HepG2 (cell line): ENCODE data around the gene C3orf18. TPM values are rescaled to one million over a fixed set of nuclear protein-coding genes. Genes with fewer than 3 reads are reported as not detected.

Experiments used
- ATAC-seq: fragments of 200-7000 bp; cut with Tn5 transposase; 3 replicates; pipeline ENCODE4 v1.9.1; 2020; ENCODE audit warnings: mild to moderate bottlenecking, moderate library complexity
- BruUV-seq: library from RNA; stranded (reverse); fragments of 400-500 nt; replicated peaks from 2 replicates; lab custom pipeline; 2021; lab: Mats Ljungman, UMichigan
- CTCF ChIA-PET: fragments of 300-600 bp; formaldehyde crosslinking; extraction: SDS; loops from one replicate; lab custom pipeline; 2021; ENCODE audit warnings: low total read pairs, inconsistent platforms, low intra/inter-chr PET ratio; lab: Yijun Ruan, JAX
- POLR2A ChIA-PET: fragments of 350-600 bp; sonication (Branson Sonifier 250); formaldehyde crosslinking; loops from one replicate; lab custom pipeline; 2020; ENCODE audit warnings: antibody characterized with exemption, inconsistent platforms; lab: Yijun Ruan, JAX
- DNase-seq: peaks from one replicate; pipeline ENCODE4 v3.0.0-alpha.2; 2015; ENCODE audit warnings: low spot score
- FAIRE-seq: peaks from 3 replicates; lab custom pipeline; 2011; peaks lifted over from hg19 to GRCh38; lab: Jason Lieb, UNC
- H2AFZ ChIP-seq: one replicate; pipeline ENCODE4 v1.6.1; 2011; ENCODE audit warnings: low read length, inconsistent platforms
- H3K27ac ChIP-seq: fragments of 300-600 bp; 3 replicates; pipeline ENCODE4 v1.8.0; 2011; ENCODE audit warnings: mixed run types, mild to moderate bottlenecking, mixed read lengths, low read length, inconsistent platforms; ENCODE audit not compliant: insufficient read depth; ENCODE audit errors: extremely low read length
- H3K27me3 ChIP-seq, 2 experiments: fragments of 200-600 bp in 1 of 2; 2 replicates in 1 of 2; 3 replicates in 1 of 2; pipeline versions ENCODE4 v1.6.0 to v1.8.0; 2011; ENCODE audit warnings: low read length in 2 of 2, mild to moderate bottlenecking in 2 of 2, moderate library complexity in 2 of 2, inconsistent platforms in 1 of 2; ENCODE audit not compliant: insufficient read depth in 2 of 2, control insufficient read depth in 1 of 2
- H3K36me3 ChIP-seq, 2 experiments: fragments of 200-600 bp in 1 of 2; replicated peaks in 1 of 2; 2 replicates in 1 of 2; 3 replicates in 1 of 2; pipeline versions ENCODE4 v1.5.1 to v1.8.0; 2011; ENCODE audit warnings: low read length in 2 of 2, inconsistent platforms in 1 of 2; ENCODE audit not compliant: insufficient read depth in 2 of 2, control insufficient read depth in 1 of 2
- H3K4me1 ChIP-seq: 2 replicates; pipeline ENCODE4 v1.5.1; 2012; ENCODE audit warnings: low read length, inconsistent platforms; ENCODE audit not compliant: insufficient read depth
- H3K4me2 ChIP-seq: 2 replicates; pipeline ENCODE4 v1.6.0; 2011; ENCODE audit warnings: low read depth, low read length, inconsistent platforms
- H3K4me3 ChIP-seq, 3 experiments: fragments of 200-600 bp in 1 of 3; sonication (generic), shearing (Covaris generic) in 1 of 3; replicated peaks in 1 of 3; 2 replicates each; pipeline ENCODE4 v1.5.1; 2011 to 2016; ENCODE audit warnings: low read length in 3 of 3, inconsistent platforms in 2 of 3, low read depth in 2 of 3, mild to moderate bottlenecking in 2 of 3, control low read depth in 1 of 3, mixed read lengths in 1 of 3; ENCODE audit not compliant: insufficient read depth in 1 of 3
- H3K79me2 ChIP-seq: one replicate; pipeline ENCODE4 v1.6.1; 2011; ENCODE audit warnings: low read length, inconsistent platforms; ENCODE audit not compliant: insufficient read depth
- H3K9ac ChIP-seq: 2 replicates; pipeline ENCODE4 v1.6.0; 2011; ENCODE audit warnings: mild to moderate bottlenecking, low read depth, low read length, inconsistent platforms; ENCODE audit not compliant: insufficient read depth
- H3K9me3 ChIP-seq: 2 replicates; pipeline ENCODE4 v1.5.1; 2012; ENCODE audit warnings: mild to moderate bottlenecking, low read length
- H4K20me1 ChIP-seq: 2 replicates; pipeline ENCODE4 v1.6.0; 2011; ENCODE audit warnings: inconsistent platforms, mild to moderate bottlenecking, low read length, moderate library complexity; ENCODE audit not compliant: insufficient read depth
- ESRRA ChIP-seq: sonication (generic); formaldehyde crosslinking; IDR thresholded peaks from 2 replicates; pipeline ENCODE4 v1.5.1; 2020; ENCODE audit warnings: mild to moderate bottlenecking, low read depth, missing genetic modification reagents
- HNF4A ChIP-seq: sonication (generic); formaldehyde crosslinking; IDR thresholded peaks from 2 replicates; pipeline ENCODE4 v1.4.0; 2020; ENCODE audit warnings: missing genetic modification reagents
- JUNB ChIP-seq: sonication (generic); formaldehyde crosslinking; IDR thresholded peaks from 2 replicates; pipeline ENCODE4 v1.8.0; 2022; ENCODE audit warnings: missing genetic modification reagents, mild to moderate bottlenecking, borderline replicate concordance
- LCORL ChIP-seq, 2 experiments: fragments of 450-650 bp in 1 of 2; sonication (generic) in 1 of 2; formaldehyde crosslinking in 1 of 2; IDR thresholded peaks; 2 replicates each; pipeline versions ENCODE4 v1.5.0 to v1.6.1; 2017 to 2020; ENCODE audit warnings: antibody characterized with exemption in 1 of 2, missing genetic modification reagents in 1 of 2
- MXI1 ChIP-seq: IDR thresholded peaks from 3 replicates; pipeline ENCODE4 v1.6.1; 2012; ENCODE audit warnings: low read depth, low read length, inconsistent platforms, borderline replicate concordance
- PAXIP1 ChIP-seq: sonication (generic); formaldehyde crosslinking; conservative IDR thresholded peaks from 2 replicates; pipeline ENCODE4 v1.4.0; 2020; ENCODE audit warnings: mild to moderate bottlenecking, missing genetic modification reagents, moderate library complexity
- RARA ChIP-seq: IDR thresholded peaks from 2 replicates; pipeline ENCODE4 v1.6.1; 2016; ENCODE audit warnings: missing genetic modification reagents, missing compliant biosample characterization
- SNAI1 ChIP-seq: sonication (generic); formaldehyde crosslinking; IDR thresholded peaks from 2 replicates; pipeline ENCODE4 v1.5.0; 2020; ENCODE audit warnings: mild to moderate bottlenecking, missing genetic modification reagents, borderline replicate concordance
- USF2 ChIP-seq, 2 experiments: sonication (generic) in 1 of 2; formaldehyde crosslinking in 1 of 2; IDR thresholded peaks; 2 replicates each; pipeline versions ENCODE4 v1.5.1 to v1.6.1; 2011 to 2020; ENCODE audit warnings: borderline replicate concordance in 1 of 2, low read depth in 1 of 2, low read length in 1 of 2, mild to moderate bottlenecking in 1 of 2, missing genetic modification reagents in 1 of 2, moderate library complexity in 1 of 2
- ZNF556 ChIP-seq: sonication (generic); formaldehyde crosslinking; IDR thresholded peaks from 2 replicates; pipeline ENCODE4 v1.4.0; 2020; ENCODE audit warnings: mild to moderate bottlenecking, missing genetic modification reagents, borderline replicate concordance
- ZNF607 ChIP-seq: sonication (generic); formaldehyde crosslinking; IDR thresholded peaks from 2 replicates; pipeline ENCODE4 v1.5.1; 2020; ENCODE audit warnings: missing genetic modification reagents, mild to moderate bottlenecking, borderline replicate concordance
- WGBS: methylation state at CpG from one replicate; pipeline ENCODE4 v1.1.6; 2017; ENCODE audit warnings: low lambda C conversion rate; 5-methylcytosine and 5-hydroxymethylcytosine counted together
- in situ Hi-C: cut with HindIII; loops from 2 replicates; pipeline ENCODE4 v1.10.0; 2017; ENCODE audit warnings: low pct_unique_long_range_greater_than_20kb; ENCODE audit not compliant: extremely low pct_ligation_motif_present
- intact Hi-C: fragments of 100-400 bp; cut with micrococcal nuclease; formaldehyde crosslinking; loops from one replicate; pipeline ENCODE4 v1.10.0; 2022; ENCODE audit not compliant: unreplicated experiment
- polyA plus RNA-seq, 8 experiments: library from polyadenylated mRNA; depleted of rRNA in 3 of 8; stranded (reverse) in 7 of 8; unstranded in 1 of 8; fragments of >200 nt; fragmentation: Illumina TruSeq in 4 of 8; extraction: Trizol in 4 of 8; gene quantifications; 2 replicates each; pipeline versions ENCODE4 v1.2.1 to v1.2.3, GENCODE V29; 2011 to 2016; ENCODE audit warnings: low read depth in 4 of 8, missing spikeins in 1 of 8, mixed read lengths in 1 of 8; ENCODE audit not compliant: insufficient read depth in 1 of 8
- total RNA-seq, 5 experiments: library from RNA; depleted of rRNA; stranded (reverse); fragments of >200 nt; fragmentation: Illumina TruSeq; extraction: Trizol; gene quantifications; 2 replicates each; pipeline ENCODE4 v1.2.3, GENCODE V29; 2016; ENCODE audit warnings: low read depth in 1 of 5
- TF ChIP-seq, protein P1 (sequence below): sonication (generic); formaldehyde crosslinking; IDR thresholded peaks from 2 replicates; pipeline ENCODE4 v1.5.0; 2020; ENCODE audit warnings: mild to moderate bottlenecking, missing genetic modification reagents, borderline replicate concordance

The C3orf18 gene
- total and polyA plus RNA-seq, 2 of the 13 experiments (the other 11 are each of a cell fraction or from before 2014, with no cell fraction given) = 1.6 to 4.8 TPM

- Histone ChIP-seq H3K79me2 (no peaks in the 10 kb centered on the region), H4K20me1 (no peaks in the 10 kb centered on the region), H3K9me3 (no peaks in the 10 kb centered on the region), H3K9ac (no peak overlapping the region; the same call in 1 of the 2 replicates), H3K4me2 (peak overlapping the region; percentile 6; the same call in 1 of the 2 replicates), H3K4me3 (no peak overlapping the region), H2AFZ (no peak overlapping the region), H3K36me3 (no peaks in the 10 kb centered on the region), H3K27me3 (peaks cover 1 to 40% of the 10 kb centered on the region in 2 experiments; a peak in 4 of 5 replicates), H3K4me1 (peaks cover 16% of the 10 kb centered on the region), H3K27ac (no peak overlapping the region)
- CTCF ChIA-PET = no interaction called here
- no TSS peak for BruUV-seq
- in situ Hi-C loops (no loop called here), intact Hi-C loops (no loop called here)
- POLR2A ChIA-PET = interaction anchor here (0.7 to 1.2 kb wide), 4 partner anchors 12 to 220 kb away, joined by 3 to 5 read pairs (median 4); partner anchors contain the start of genes CISH, CYB561D2, HEMK1 and NPRL2
- DNase-seq (no peak), ATAC-seq (peak; percentile 41), FAIRE-seq (no peak)
- WGBS = 5% methylated on average over 7 of the region's 8 CpGs
- TF ChIP-seq JUNB (CRISPR knock-in tag) (no peak), PAXIP1 (CRISPR knock-in tag) (peak; percentile 49; the same call in 1 of the 2 replicates), USF2 (IDR thresholded peaks at IDR 0.05; ENCODE audit: low read depth, low read length) (no peak), USF2 (CRISPR knock-in tag; IDR thresholded peaks at IDR 0.05; ENCODE audit: borderline replicate concordance) (peak; percentile 47; the same call in 1 of the 2 replicates), ESRRA (0 out of 2 replicates have a peak, but pooled peaks have one; percentile 41), RARA (CRISPR knock-in tag) (peak; percentile 24; the same call in 1 of the 2 replicates), MXI1 (peak; percentile 14; the same call in 1 of the 3 replicates), LCORL (IDR thresholded peaks at IDR 0.05) (no peak), LCORL (CRISPR knock-in tag; IDR thresholded peaks at IDR 0.05) (0 out of 2 replicates have a peak, but pooled peaks have one; percentile 32), SNAI1 (no peak), ZNF607 (CRISPR knock-in tag) (0 out of 2 replicates have a peak, but pooled peaks have one; percentile 35), ZNF556 (0 out of 2 replicates have a peak, but pooled peaks have one; percentile 36), HNF4A (CRISPR knock-in tag) (peak; percentile 80)
- TF ChIP-seq, protein P1, sequence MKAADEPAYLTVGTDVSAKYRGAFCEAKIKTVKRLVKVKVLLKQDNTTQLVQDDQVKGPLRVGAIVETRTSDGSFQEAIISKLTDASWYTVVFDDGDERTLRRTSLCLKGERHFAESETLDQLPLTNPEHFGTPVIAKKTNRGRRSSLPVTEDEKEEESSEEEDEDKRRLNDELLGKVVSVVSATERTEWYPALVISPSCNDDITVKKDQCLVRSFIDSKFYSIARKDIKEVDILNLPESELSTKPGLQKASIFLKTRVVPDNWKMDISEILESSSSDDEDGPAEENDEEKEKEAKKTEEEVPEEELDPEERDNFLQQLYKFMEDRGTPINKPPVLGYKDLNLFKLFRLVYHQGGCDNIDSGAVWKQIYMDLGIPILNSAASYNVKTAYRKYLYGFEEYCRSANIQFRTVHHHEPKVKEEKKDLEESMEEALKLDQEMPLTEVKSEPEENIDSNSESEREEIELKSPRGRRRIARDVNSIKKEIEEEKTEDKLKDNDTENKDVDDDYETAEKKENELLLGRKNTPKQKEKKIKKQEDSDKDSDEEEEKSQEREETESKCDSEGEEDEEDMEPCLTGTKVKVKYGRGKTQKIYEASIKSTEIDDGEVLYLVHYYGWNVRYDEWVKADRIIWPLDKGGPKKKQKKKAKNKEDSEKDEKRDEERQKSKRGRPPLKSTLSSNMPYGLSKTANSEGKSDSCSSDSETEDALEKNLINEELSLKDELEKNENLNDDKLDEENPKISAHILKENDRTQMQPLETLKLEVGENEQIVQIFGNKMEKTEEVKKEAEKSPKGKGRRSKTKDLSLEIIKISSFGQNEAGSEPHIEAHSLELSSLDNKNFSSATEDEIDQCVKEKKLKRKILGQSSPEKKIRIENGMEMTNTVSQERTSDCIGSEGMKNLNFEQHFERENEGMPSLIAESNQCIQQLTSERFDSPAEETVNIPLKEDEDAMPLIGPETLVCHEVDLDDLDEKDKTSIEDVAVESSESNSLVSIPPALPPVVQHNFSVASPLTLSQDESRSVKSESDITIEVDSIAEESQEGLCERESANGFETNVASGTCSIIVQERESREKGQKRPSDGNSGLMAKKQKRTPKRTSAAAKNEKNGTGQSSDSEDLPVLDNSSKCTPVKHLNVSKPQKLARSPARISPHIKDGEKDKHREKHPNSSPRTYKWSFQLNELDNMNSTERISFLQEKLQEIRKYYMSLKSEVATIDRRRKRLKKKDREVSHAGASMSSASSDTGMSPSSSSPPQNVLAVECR (CRISPR knock-in tag) = peak; percentile 53; the same call in 1 of the 2 replicates
These were observed 10.4 kb downstream of the C3orf18 start for GRCh38 chr3:50557106-50557505.
